HepG2 (cell line): ENCODE results near the gene FCHSD1. TPM values are rescaled to one million over a fixed set of nuclear protein-coding genes. Genes with fewer than 3 reads are reported as not detected.

Experiments
- ARID5B ChIP-seq: IDR thresholded peaks from 2 replicates; pipeline ENCODE4 v1.4.0; 2020; ENCODE audit warnings: mild to moderate bottlenecking, missing genetic modification reagents
- BATF2 ChIP-seq: sonication (generic); formaldehyde crosslinking; IDR thresholded peaks from 2 replicates; pipeline ENCODE4 v1.8.0; 2022; ENCODE audit warnings: mild to moderate bottlenecking, missing genetic modification reagents, moderate library complexity
- FOXA3 ChIP-seq: IDR thresholded peaks from 2 replicates; pipeline ENCODE4 v1.6.1; 2016; ENCODE audit warnings: missing genetic modification reagents, missing compliant biosample characterization
- KDM2A ChIP-seq: sonication (generic); formaldehyde crosslinking; IDR thresholded peaks from 2 replicates; pipeline ENCODE4 v1.4.0; 2020; ENCODE audit warnings: low read depth, missing genetic modification reagents, borderline replicate concordance
- KIAA2018 ChIP-seq: sonication (generic); formaldehyde crosslinking; IDR thresholded peaks from 2 replicates; pipeline ENCODE4 v1.5.0; 2020; ENCODE audit warnings: mild to moderate bottlenecking, missing genetic modification reagents, borderline replicate concordance
- MIER2 ChIP-seq: IDR thresholded peaks from 2 replicates; pipeline ENCODE4 v1.6.1; 2016; ENCODE audit warnings: missing biosample characterization, missing genetic modification reagents
- SOX5 ChIP-seq: IDR thresholded peaks from 2 replicates; pipeline ENCODE4 v1.6.1; 2016; ENCODE audit warnings: borderline replicate concordance
- SP1 ChIP-seq, 2 experiments: fragments of 450-650 bp in 1 of 2; sonication (generic) in 1 of 2; formaldehyde crosslinking in 1 of 2; IDR thresholded peaks; 2 replicates each; pipeline versions ENCODE4 v1.4.0 to v1.6.1; 2016 to 2020; ENCODE audit warnings: missing genetic modification reagents in 1 of 2
- U2AF1 ChIP-seq: fragments of 200-400 bp; formaldehyde crosslinking; optimal IDR thresholded peaks from 2 replicates; pipeline ENCODE3; 2017; ENCODE audit warnings: mild to moderate bottlenecking, low read depth, low read length
- ZEB1 ChIP-seq: IDR thresholded peaks from 2 replicates; pipeline ENCODE4 v1.6.1; 2012; ENCODE audit warnings: mild to moderate bottlenecking, low read depth, inconsistent platforms; ENCODE audit not compliant: insufficient replicate concordance
- ZNF337 ChIP-seq: sonication (generic); formaldehyde crosslinking; IDR thresholded peaks from 2 replicates; pipeline ENCODE4 v1.5.1; 2020; ENCODE audit warnings: missing genetic modification reagents, low read depth, mild to moderate bottlenecking, borderline replicate concordance
- ZNF383 ChIP-seq: sonication (generic); formaldehyde crosslinking; IDR thresholded peaks from 2 replicates; pipeline ENCODE4 v1.4.0; 2020; ENCODE audit warnings: missing genetic modification reagents, mild to moderate bottlenecking, borderline replicate concordance
- ZNF670 ChIP-seq: sonication (generic); formaldehyde crosslinking; IDR thresholded peaks from 2 replicates; pipeline ENCODE4 v1.8.0; 2022; ENCODE audit warnings: mild to moderate bottlenecking, missing genetic modification reagents, borderline replicate concordance
- ZNF761 ChIP-seq: sonication (generic); formaldehyde crosslinking; conservative IDR thresholded peaks from 2 replicates; pipeline ENCODE4 v1.4.0; 2020; ENCODE audit warnings: mild to moderate bottlenecking, missing genetic modification reagents
- polyA plus RNA-seq, 8 experiments: library from polyadenylated mRNA; depleted of rRNA in 3 of 8; stranded (reverse) in 7 of 8; unstranded in 1 of 8; fragments of >200 nt; fragmentation: Illumina TruSeq in 4 of 8; extraction: Trizol in 4 of 8; gene quantifications; 2 replicates each; pipeline versions ENCODE4 v1.2.1 to v1.2.3, GENCODE V29; 2011 to 2016; ENCODE audit warnings: low read depth in 4 of 8, missing spikeins in 1 of 8, mixed read lengths in 1 of 8; ENCODE audit not compliant: insufficient read depth in 1 of 8
- total RNA-seq, 5 experiments: library from RNA; depleted of rRNA; stranded (reverse); fragments of >200 nt; fragmentation: Illumina TruSeq; extraction: Trizol; gene quantifications; 2 replicates each; pipeline ENCODE4 v1.2.3, GENCODE V29; 2016; ENCODE audit warnings: low read depth in 1 of 5

FCHSD1 gene
- total and polyA plus RNA-seq, 2 of the 13 experiments (the other 11 are each of a cell fraction or from before 2014, with no cell fraction given), result 5.5 to 15.4 TPM

GRCh38 chr5:141618030-141618803 lies 33.0 kb downstream of the FCHSD1 start (continued):
- peak; percentile 0 for TF ChIP-seq U2AF1
- peak; percentile 55; the same call in 1 of the 2 replicates for TF ChIP-seq KDM2A (CRISPR knock-in tag)
- peak; percentile 49; the same call in 1 of the 2 replicates for TF ChIP-seq ARID5B (CRISPR knock-in tag)
- TF ChIP-seq MIER2, result no peak
- no peak for TF ChIP-seq KIAA2018 (CRISPR knock-in tag)
- no peak for TF ChIP-seq SP1 (IDR thresholded peaks at IDR 0.05)
- no peak for TF ChIP-seq SP1 (CRISPR knock-in tag; IDR thresholded peaks at IDR 0.05)
- peak; percentile 24; the same call in 1 of the 2 replicates for TF ChIP-seq FOXA3 (CRISPR knock-in tag)
- TF ChIP-seq ZEB1, result peak; percentile 43
- peak; percentile 31; the same call in 1 of the 2 replicates for TF ChIP-seq BATF2 (CRISPR knock-in tag)
- no peak for TF ChIP-seq ZNF337 (CRISPR knock-in tag)
- no peak for TF ChIP-seq ZNF761 (CRISPR knock-in tag)
- TF ChIP-seq ZNF383, result no peak
- TF ChIP-seq ZNF670 (CRISPR knock-in tag), result peak; percentile 50; the same call in 1 of the 2 replicates
- peak; percentile 15; the same call in 1 of the 2 replicates for TF ChIP-seq SOX5 (CRISPR knock-in tag)
